H9 (cell line): ENCODE data around the gene TNFRSF11A. TPM values are rescaled to one million over a fixed set of nuclear protein-coding genes. Genes with fewer than 3 reads are reported as not detected.
A peak's percentile ranks its signal among the peaks of the same experiment; 100 is the strongest.

Experiments
- DNase-seq: peaks from one replicate; pipeline ENCODE4 v3.0.0-alpha.2; 2017
- H2AFZ ChIP-seq: one replicate; pipeline ENCODE4 v1.6.1; 2013; ENCODE audit warnings: mild to moderate bottlenecking, low read length, control low read depth, moderate library complexity
- H2AK5ac ChIP-seq: 2 replicates; pipeline ENCODE4 v1.6.1; 2013; ENCODE audit warnings: low read length, control low read depth, mixed read lengths; ENCODE audit not compliant: insufficient read length
- H2BK120ac ChIP-seq: one replicate; pipeline ENCODE4 v1.6.1; 2013; ENCODE audit warnings: low read depth, mild to moderate bottlenecking, low read length, control low read depth, inconsistent platforms; ENCODE audit not compliant: poor library complexity, severe bottlenecking
- H2BK12ac ChIP-seq: 2 replicates; pipeline ENCODE4 v1.6.1; 2013; ENCODE audit warnings: low read length, control low read depth, mixed read lengths, low read depth; ENCODE audit not compliant: insufficient read length
- H2BK15ac ChIP-seq: 2 replicates; pipeline ENCODE4 v1.6.1; 2013; ENCODE audit warnings: low read depth, low read length, control low read depth
- H2BK20ac ChIP-seq: one replicate; pipeline ENCODE4 v1.6.1; 2013; ENCODE audit warnings: low read depth, mild to moderate bottlenecking, low read length, control low read depth, inconsistent platforms; ENCODE audit not compliant: poor library complexity, severe bottlenecking
- H2BK5ac ChIP-seq: 2 replicates; pipeline ENCODE4 v1.6.1; 2013; ENCODE audit warnings: low read length, control low read depth, mixed read lengths; ENCODE audit not compliant: insufficient read length
- H3K14ac ChIP-seq: 2 replicates; pipeline ENCODE4 v1.6.1; 2013; ENCODE audit warnings: low read length, control low read depth; ENCODE audit not compliant: insufficient read depth
- H3K18ac ChIP-seq: 2 replicates; pipeline ENCODE4 v1.6.1; 2013; ENCODE audit warnings: low read depth, mild to moderate bottlenecking, mixed read lengths, low read length, control low read depth; ENCODE audit not compliant: insufficient read length
- H3K23ac ChIP-seq: 2 replicates; pipeline ENCODE4 v1.6.1; 2013; ENCODE audit warnings: low read length, control low read depth, mixed read lengths, low read depth; ENCODE audit not compliant: insufficient read length
- H3K23me2 ChIP-seq: 2 replicates; pipeline ENCODE4 v1.6.1; 2013; ENCODE audit warnings: low read depth, mild to moderate bottlenecking, mixed read lengths, low read length, control low read depth; ENCODE audit not compliant: insufficient read length, poor library complexity, severe bottlenecking
- H3K27ac ChIP-seq: 2 replicates; pipeline ENCODE4 v1.5.1; 2013; ENCODE audit warnings: low read length, control low read depth, mixed read lengths, low read depth; ENCODE audit not compliant: insufficient read length
- H3K27me3 ChIP-seq: 2 replicates; pipeline ENCODE4 v1.6.1; 2013; ENCODE audit warnings: low read length, control low read depth, inconsistent platforms; ENCODE audit not compliant: insufficient read depth
- H3K4ac ChIP-seq: 2 replicates; pipeline ENCODE4 v1.6.1; 2013; ENCODE audit warnings: low read depth, mild to moderate bottlenecking, control low read depth, inconsistent platforms, low read length, moderate library complexity
- H3K4me1 ChIP-seq: 2 replicates; pipeline ENCODE4 v1.6.1; 2013; ENCODE audit warnings: low read length, control low read depth, inconsistent platforms; ENCODE audit not compliant: insufficient read depth
- H3K4me2 ChIP-seq: 2 replicates; pipeline ENCODE4 v1.6.1; 2013; ENCODE audit warnings: low read length, control low read depth, mixed read lengths; ENCODE audit not compliant: insufficient read length, insufficient read depth
- H3K56ac ChIP-seq: 2 replicates; pipeline ENCODE4 v1.6.1; 2013; ENCODE audit warnings: low read depth, mild to moderate bottlenecking, mixed read lengths, low read length, control low read depth; ENCODE audit not compliant: insufficient read length
- H3K79me1 ChIP-seq: 2 replicates; pipeline ENCODE4 v1.6.1; 2013; ENCODE audit warnings: low read depth, mild to moderate bottlenecking, moderate library complexity, low read length, control low read depth, inconsistent platforms; ENCODE audit not compliant: insufficient read depth, poor library complexity, severe bottlenecking
- H3K79me2 ChIP-seq: 2 replicates; pipeline ENCODE4 v1.6.1; 2013; ENCODE audit warnings: low read length, control low read depth, inconsistent platforms; ENCODE audit not compliant: insufficient read depth
- H3K9ac ChIP-seq: 2 replicates; pipeline ENCODE4 v1.6.1; 2013; ENCODE audit warnings: low read length, control low read depth, mixed read lengths; ENCODE audit not compliant: insufficient read length; ENCODE audit errors: extremely low read depth
- H3K9me3 ChIP-seq: one replicate; pipeline ENCODE4 v1.6.1; 2013; ENCODE audit warnings: low read depth, low read length, inconsistent platforms; ENCODE audit not compliant: control insufficient read depth
- H3T11ph ChIP-seq: one replicate; pipeline ENCODE4 v1.6.1; 2013; ENCODE audit warnings: mild to moderate bottlenecking, low read length, control low read depth, inconsistent platforms
- H4K20me1 ChIP-seq: one replicate; pipeline ENCODE4 v1.6.1; 2013; ENCODE audit not compliant: control insufficient read depth, insufficient read length, insufficient read depth
- H4K5ac ChIP-seq: 2 replicates; pipeline ENCODE4 v1.6.1; 2013; ENCODE audit warnings: low read depth, mild to moderate bottlenecking, mixed read lengths, low read length, control low read depth; ENCODE audit not compliant: insufficient read length
- H4K8ac ChIP-seq: replicated peaks from 2 replicates; pipeline ENCODE4 v1.6.1; 2013; ENCODE audit warnings: low read length, control low read depth, mixed read lengths, low read depth; ENCODE audit not compliant: insufficient read length
- H4K91ac ChIP-seq: 2 replicates; pipeline ENCODE4 v1.6.1; 2013; ENCODE audit warnings: low read depth, mild to moderate bottlenecking, moderate library complexity, mixed read lengths, low read length, control low read depth; ENCODE audit not compliant: insufficient read length
- H3K27ac Mint-ChIP-seq, 3 experiments: 2 replicates in 2 of 3; 3 replicates in 1 of 3; pipeline ENCODE4 v1.8.0; 2020 to 2021; ENCODE audit warnings: mixed read lengths in 3 of 3, mild to moderate bottlenecking in 1 of 3, moderate library complexity in 1 of 3
- H3K27me3 Mint-ChIP-seq: 2 replicates; pipeline ENCODE4 v1.8.0; 2021; ENCODE audit warnings: low read depth, mild to moderate bottlenecking, moderate library complexity, mixed read lengths
- H3K36me3 Mint-ChIP-seq, 3 experiments: 2 replicates in 2 of 3; 3 replicates in 1 of 3; pipeline ENCODE4 v1.8.0; 2020 to 2021; ENCODE audit warnings: low read depth in 3 of 3, mixed read lengths in 3 of 3; ENCODE audit not compliant: insufficient read depth in 1 of 3
- H3K4me1 Mint-ChIP-seq, 2 experiments: 2 replicates each; pipeline ENCODE4 v1.8.0; 2020; ENCODE audit warnings: mixed read lengths in 2 of 2
- H3K4me3 Mint-ChIP-seq, 2 experiments: 2 replicates in 1 of 2; 3 replicates in 1 of 2; pipeline ENCODE4 v1.8.0; 2020 to 2021; ENCODE audit warnings: mild to moderate bottlenecking in 2 of 2, mixed read lengths in 2 of 2, moderate library complexity in 1 of 2
- H3K9me3 Mint-ChIP-seq, 2 experiments: 2 replicates in 1 of 2; 3 replicates in 1 of 2; pipeline ENCODE4 v1.8.0; 2020; ENCODE audit warnings: mild to moderate bottlenecking in 2 of 2, mixed read lengths in 2 of 2, moderate library complexity in 1 of 2
- CTCF ChIP-seq: fragments of 200-600 bp; sonication (generic); conservative IDR thresholded peaks from 3 replicates; pipeline ENCODE4 v1.8.0; 2021; ENCODE audit warnings: antibody characterized with exemption, mild to moderate bottlenecking
- WGBS: extraction: QIAGEN DNeasy Blood & Tissue Kit; methylation state at CpG from one replicate; pipeline ENCODE4 v1.1.7; 2013; ENCODE audit warnings: missing lambda C conversion rate, low lambda C conversion rate, mixed read lengths; ENCODE audit not compliant: insufficient read length; ENCODE audit errors: extremely low coverage; 5-methylcytosine and 5-hydroxymethylcytosine counted together
- total RNA-seq: library from RNA; stranded (reverse); gene quantifications from 2 replicates; pipeline ENCODE4 v1.2.1, GENCODE V29; 2021

The TNFRSF11A gene
- total RNA-seq, 1 experiment from 2014 or later, result 7.8 TPM

- DNase-seq, result no peak
- no peak overlapping the region for H2AK5ac ChIP-seq
- no peak overlapping the region for H3K56ac ChIP-seq
- no peak overlapping the region for H4K91ac ChIP-seq
- peaks cover 10 to 12% of the 10 kb centered on the region in 2 experiments for H3K9me3 Mint-ChIP-seq
- H3K27me3 ChIP-seq, result no peaks in the 10 kb centered on the region
- H4K5ac ChIP-seq, result no peak overlapping the region
- H3K4me2 ChIP-seq, result no peak overlapping the region
- H3K27ac ChIP-seq, result no peak overlapping the region
- H3K36me3 Mint-ChIP-seq, result peaks cover 17 to 18% (median 17%) of the 10 kb centered on the region in 3 experiments
- H2BK120ac ChIP-seq, result no peak overlapping the region
- peaks cover 8% of the 10 kb centered on the region for H3K9me3 ChIP-seq
- H3K27me3 Mint-ChIP-seq, result no peaks in the 10 kb centered on the region; the same call in none of the 2 replicates
- H3K23ac ChIP-seq, result no peak overlapping the region
- H3K18ac ChIP-seq, result no peak overlapping the region
- no peak overlapping the region for H2BK5ac ChIP-seq
- no peak overlapping the region for H2BK20ac ChIP-seq
- H3K79me2 ChIP-seq, result no peaks in the 10 kb centered on the region
- H3K14ac ChIP-seq, result no peak overlapping the region
- H3K4me1 Mint-ChIP-seq, result peaks cover 29 to 35% of the 10 kb centered on the region in 2 experiments
- H3K4me1 ChIP-seq, result no peaks in the 10 kb centered on the region; the same call in 1 of the 2 replicates
- no peak overlapping the region for H3K4me3 Mint-ChIP-seq
- H3K79me1 ChIP-seq, result no peaks in the 10 kb centered on the region
- no peaks in the 10 kb centered on the region for H4K20me1 ChIP-seq
- H3K9ac ChIP-seq, result no peak overlapping the region
- whole genome bisulfite sequencing, result no CpG with 5 or more reads among the region's 11 CpGs
- peak overlapping the region in 1 of 3 experiments; percentile 52; a peak in 2 of 7 replicates for H3K27ac Mint-ChIP-seq
- no peak overlapping the region for H3T11ph ChIP-seq
- H2BK12ac ChIP-seq, result no peak overlapping the region
- no peak overlapping the region for H4K8ac ChIP-seq
- H3K23me2 ChIP-seq, result no peaks in the 10 kb centered on the region
- H3K4ac ChIP-seq, result no peak overlapping the region
- no peak overlapping the region for H2BK15ac ChIP-seq
- no peak for TF ChIP-seq CTCF
- H2AFZ ChIP-seq, result no peak overlapping the region
Measured at GRCh38 chr18:62389761-62390481, 64.8 kb downstream of the TNFRSF11A start.
